H9 (cell line): Measurements from ENCODE around the gene SYF2. TPM values are rescaled to one million over a fixed set of nuclear protein-coding genes. Genes with fewer than 3 reads are reported as not detected.

Source experiments
- DNase-seq: peaks from one replicate; pipeline ENCODE4 v3.0.0-alpha.2; 2017
- H2AFZ ChIP-seq: one replicate; pipeline ENCODE4 v1.6.1; 2013; ENCODE audit warnings: mild to moderate bottlenecking, low read length, control low read depth, moderate library complexity
- H2AK5ac ChIP-seq: 2 replicates; pipeline ENCODE4 v1.6.1; 2013; ENCODE audit warnings: low read length, control low read depth, mixed read lengths; ENCODE audit not compliant: insufficient read length
- H2BK120ac ChIP-seq: one replicate; pipeline ENCODE4 v1.6.1; 2013; ENCODE audit warnings: low read depth, mild to moderate bottlenecking, low read length, control low read depth, inconsistent platforms; ENCODE audit not compliant: poor library complexity, severe bottlenecking
- H2BK12ac ChIP-seq: 2 replicates; pipeline ENCODE4 v1.6.1; 2013; ENCODE audit warnings: low read length, control low read depth, mixed read lengths, low read depth; ENCODE audit not compliant: insufficient read length
- H2BK15ac ChIP-seq: 2 replicates; pipeline ENCODE4 v1.6.1; 2013; ENCODE audit warnings: low read depth, low read length, control low read depth
- H2BK20ac ChIP-seq: one replicate; pipeline ENCODE4 v1.6.1; 2013; ENCODE audit warnings: low read depth, mild to moderate bottlenecking, low read length, control low read depth, inconsistent platforms; ENCODE audit not compliant: poor library complexity, severe bottlenecking
- H2BK5ac ChIP-seq: 2 replicates; pipeline ENCODE4 v1.6.1; 2013; ENCODE audit warnings: low read length, control low read depth, mixed read lengths; ENCODE audit not compliant: insufficient read length
- H3K14ac ChIP-seq: 2 replicates; pipeline ENCODE4 v1.6.1; 2013; ENCODE audit warnings: low read length, control low read depth; ENCODE audit not compliant: insufficient read depth
- H3K18ac ChIP-seq: 2 replicates; pipeline ENCODE4 v1.6.1; 2013; ENCODE audit warnings: low read depth, mild to moderate bottlenecking, mixed read lengths, low read length, control low read depth; ENCODE audit not compliant: insufficient read length
- H3K23ac ChIP-seq: 2 replicates; pipeline ENCODE4 v1.6.1; 2013; ENCODE audit warnings: low read length, control low read depth, mixed read lengths, low read depth; ENCODE audit not compliant: insufficient read length
- H3K23me2 ChIP-seq: 2 replicates; pipeline ENCODE4 v1.6.1; 2013; ENCODE audit warnings: low read depth, mild to moderate bottlenecking, mixed read lengths, low read length, control low read depth; ENCODE audit not compliant: insufficient read length, poor library complexity, severe bottlenecking
- H3K27ac ChIP-seq: 2 replicates; pipeline ENCODE4 v1.5.1; 2013; ENCODE audit warnings: low read length, control low read depth, mixed read lengths, low read depth; ENCODE audit not compliant: insufficient read length
- H3K27me3 ChIP-seq: 2 replicates; pipeline ENCODE4 v1.6.1; 2013; ENCODE audit warnings: low read length, control low read depth, inconsistent platforms; ENCODE audit not compliant: insufficient read depth
- H3K4ac ChIP-seq: 2 replicates; pipeline ENCODE4 v1.6.1; 2013; ENCODE audit warnings: low read depth, mild to moderate bottlenecking, control low read depth, inconsistent platforms, low read length, moderate library complexity
- H3K4me1 ChIP-seq: 2 replicates; pipeline ENCODE4 v1.6.1; 2013; ENCODE audit warnings: low read length, control low read depth, inconsistent platforms; ENCODE audit not compliant: insufficient read depth
- H3K4me2 ChIP-seq: 2 replicates; pipeline ENCODE4 v1.6.1; 2013; ENCODE audit warnings: low read length, control low read depth, mixed read lengths; ENCODE audit not compliant: insufficient read length, insufficient read depth
- H3K56ac ChIP-seq: 2 replicates; pipeline ENCODE4 v1.6.1; 2013; ENCODE audit warnings: low read depth, mild to moderate bottlenecking, mixed read lengths, low read length, control low read depth; ENCODE audit not compliant: insufficient read length
- H3K79me1 ChIP-seq: 2 replicates; pipeline ENCODE4 v1.6.1; 2013; ENCODE audit warnings: low read depth, mild to moderate bottlenecking, moderate library complexity, low read length, control low read depth, inconsistent platforms; ENCODE audit not compliant: insufficient read depth, poor library complexity, severe bottlenecking
- H3K79me2 ChIP-seq: 2 replicates; pipeline ENCODE4 v1.6.1; 2013; ENCODE audit warnings: low read length, control low read depth, inconsistent platforms; ENCODE audit not compliant: insufficient read depth
- H3K9ac ChIP-seq: 2 replicates; pipeline ENCODE4 v1.6.1; 2013; ENCODE audit warnings: low read length, control low read depth, mixed read lengths; ENCODE audit not compliant: insufficient read length; ENCODE audit errors: extremely low read depth
- H3K9me3 ChIP-seq: one replicate; pipeline ENCODE4 v1.6.1; 2013; ENCODE audit warnings: low read depth, low read length, inconsistent platforms; ENCODE audit not compliant: control insufficient read depth
- H3T11ph ChIP-seq: one replicate; pipeline ENCODE4 v1.6.1; 2013; ENCODE audit warnings: mild to moderate bottlenecking, low read length, control low read depth, inconsistent platforms
- H4K20me1 ChIP-seq: one replicate; pipeline ENCODE4 v1.6.1; 2013; ENCODE audit not compliant: control insufficient read depth, insufficient read length, insufficient read depth
- H4K5ac ChIP-seq: 2 replicates; pipeline ENCODE4 v1.6.1; 2013; ENCODE audit warnings: low read depth, mild to moderate bottlenecking, mixed read lengths, low read length, control low read depth; ENCODE audit not compliant: insufficient read length
- H4K8ac ChIP-seq: replicated peaks from 2 replicates; pipeline ENCODE4 v1.6.1; 2013; ENCODE audit warnings: low read length, control low read depth, mixed read lengths, low read depth; ENCODE audit not compliant: insufficient read length
- H4K91ac ChIP-seq: 2 replicates; pipeline ENCODE4 v1.6.1; 2013; ENCODE audit warnings: low read depth, mild to moderate bottlenecking, moderate library complexity, mixed read lengths, low read length, control low read depth; ENCODE audit not compliant: insufficient read length
- H3K27ac Mint-ChIP-seq, 3 experiments: 2 replicates in 2 of 3; 3 replicates in 1 of 3; pipeline ENCODE4 v1.8.0; 2020 to 2021; ENCODE audit warnings: mixed read lengths in 3 of 3, mild to moderate bottlenecking in 1 of 3, moderate library complexity in 1 of 3
- H3K27me3 Mint-ChIP-seq: 2 replicates; pipeline ENCODE4 v1.8.0; 2021; ENCODE audit warnings: low read depth, mild to moderate bottlenecking, moderate library complexity, mixed read lengths
- H3K36me3 Mint-ChIP-seq, 3 experiments: 2 replicates in 2 of 3; 3 replicates in 1 of 3; pipeline ENCODE4 v1.8.0; 2020 to 2021; ENCODE audit warnings: low read depth in 3 of 3, mixed read lengths in 3 of 3; ENCODE audit not compliant: insufficient read depth in 1 of 3
- H3K4me1 Mint-ChIP-seq, 2 experiments: 2 replicates each; pipeline ENCODE4 v1.8.0; 2020; ENCODE audit warnings: mixed read lengths in 2 of 2
- H3K4me3 Mint-ChIP-seq, 2 experiments: 2 replicates in 1 of 2; 3 replicates in 1 of 2; pipeline ENCODE4 v1.8.0; 2020 to 2021; ENCODE audit warnings: mild to moderate bottlenecking in 2 of 2, mixed read lengths in 2 of 2, moderate library complexity in 1 of 2
- H3K9me3 Mint-ChIP-seq, 2 experiments: 2 replicates in 1 of 2; 3 replicates in 1 of 2; pipeline ENCODE4 v1.8.0; 2020; ENCODE audit warnings: mild to moderate bottlenecking in 2 of 2, mixed read lengths in 2 of 2, moderate library complexity in 1 of 2
- CTCF ChIP-seq: fragments of 200-600 bp; sonication (generic); conservative IDR thresholded peaks from 3 replicates; pipeline ENCODE4 v1.8.0; 2021; ENCODE audit warnings: antibody characterized with exemption, mild to moderate bottlenecking
- WGBS: extraction: QIAGEN DNeasy Blood & Tissue Kit; methylation state at CpG from one replicate; pipeline ENCODE4 v1.1.7; 2013; ENCODE audit warnings: missing lambda C conversion rate, low lambda C conversion rate, mixed read lengths; ENCODE audit not compliant: insufficient read length; ENCODE audit errors: extremely low coverage; 5-methylcytosine and 5-hydroxymethylcytosine counted together
- total RNA-seq: library from RNA; stranded (reverse); gene quantifications from 2 replicates; pipeline ENCODE4 v1.2.1, GENCODE V29; 2021

Gene SYF2
- total RNA-seq, 1 experiment from 2014 or later, result 36.5 TPM

GRCh38 chr1:25239681-25240541 is 7.6 kb upstream of the SYF2 start:
- no peaks in the 10 kb centered on the region for H4K20me1 ChIP-seq
- no peaks in the 10 kb centered on the region for H3K79me1 ChIP-seq
- no peaks in the 10 kb centered on the region for H3K9me3 ChIP-seq
- peak overlapping the region; percentile 31 for H3K18ac ChIP-seq
- no peaks in the 10 kb centered on the region for H3K27me3 ChIP-seq
- H3K9ac ChIP-seq, result peak overlapping the region; percentile 52
- H4K5ac ChIP-seq, result no peak overlapping the region
- H3K56ac ChIP-seq, result no peak overlapping the region
- no peaks in the 10 kb centered on the region for H3K9me3 Mint-ChIP-seq
- peaks cover 17 to 43% (median 35%) of the 10 kb centered on the region in 3 experiments for H3K36me3 Mint-ChIP-seq
- H3K23ac ChIP-seq, result no peak overlapping the region
- H2BK120ac ChIP-seq, result no peak overlapping the region
- no peak overlapping the region for H2BK5ac ChIP-seq
- no peak overlapping the region for H2BK15ac ChIP-seq
- H3K14ac ChIP-seq, result 0 out of 2 replicates have a peak overlapping the region, but pooled peaks have one; percentile 4
- H3K27me3 Mint-ChIP-seq, result peaks cover 1% of the 10 kb centered on the region; the same call in 1 of the 2 replicates
- H2BK20ac ChIP-seq, result no peak overlapping the region
- H3K4me1 Mint-ChIP-seq, result peaks cover 13% of the 10 kb centered on the region in 2 experiments; a peak in 3 of 4 replicates
- H3K4me1 ChIP-seq, result no peaks in the 10 kb centered on the region; the same call in 1 of the 2 replicates
- H4K91ac ChIP-seq, result no peak overlapping the region
- peak; percentile 95 for DNase-seq
- no peaks in the 10 kb centered on the region for H3K79me2 ChIP-seq
- no peak overlapping the region for H2BK12ac ChIP-seq
- no CpG with 5 or more reads among the region's 41 CpGs for WGBS
- no peak overlapping the region for H3T11ph ChIP-seq
- peaks cover 6% of the 10 kb centered on the region for H3K23me2 ChIP-seq
- H3K27ac ChIP-seq, result peak overlapping the region; percentile 50
- peak; percentile 71 for TF ChIP-seq CTCF
- no peak overlapping the region for H2AK5ac ChIP-seq
- no peak overlapping the region for H4K8ac ChIP-seq
- peak overlapping the region; percentile 86 to 87 for H3K4me3 Mint-ChIP-seq
- peak overlapping the region; percentile 68 for H3K4me2 ChIP-seq
- H2AFZ ChIP-seq, result no peak overlapping the region
- H3K4ac ChIP-seq, result no peak overlapping the region
- H3K27ac Mint-ChIP-seq, result peak overlapping the region; percentile 96 to 99 (median 98)
